Breast epithelium (tissue), 3 donors: ENCODE data around the gene ARHGEF7.

Source experiments
- POLR2AphosphoS5 ChIP-seq, 3 donors: sonication (generic); formaldehyde crosslinking; IDR thresholded peaks; one replicate each; pipeline ENCODE4 v1.6.1; 2017; ENCODE audit warnings: antibody characterized with exemption in 3 of 3
- TF ChIP-seq, protein P1 (sequence below), 3 donors: fragments of 450-650 bp; IDR thresholded peaks; one replicate each; pipeline ENCODE4 v1.5.1; 2016 to 2017; ENCODE audit warnings: antibody characterized with exemption in 3 of 3, mild to moderate bottlenecking in 3 of 3, moderate library complexity in 3 of 3

DNA sequence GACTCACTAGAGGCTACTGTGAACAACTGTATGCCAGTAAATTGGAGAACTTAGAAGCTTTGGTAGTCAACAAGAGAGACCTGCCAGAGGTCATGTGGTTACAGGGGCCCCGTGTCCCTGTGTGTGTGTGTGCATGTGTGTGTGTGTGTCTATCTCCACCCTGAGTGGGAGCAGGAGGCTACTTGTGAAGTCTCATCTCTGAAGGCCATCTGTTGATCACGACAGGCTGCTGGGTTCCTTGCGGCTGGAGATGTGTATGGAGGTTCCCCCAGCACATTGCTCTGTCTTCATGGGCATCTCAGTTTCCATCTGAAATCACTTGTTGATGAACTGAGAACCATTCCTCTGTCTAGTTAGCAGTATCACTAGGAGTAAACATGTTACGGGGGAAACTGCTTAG is 147.2 kb downstream of the ARHGEF7 start:
- TF ChIP-seq, protein P1, sequence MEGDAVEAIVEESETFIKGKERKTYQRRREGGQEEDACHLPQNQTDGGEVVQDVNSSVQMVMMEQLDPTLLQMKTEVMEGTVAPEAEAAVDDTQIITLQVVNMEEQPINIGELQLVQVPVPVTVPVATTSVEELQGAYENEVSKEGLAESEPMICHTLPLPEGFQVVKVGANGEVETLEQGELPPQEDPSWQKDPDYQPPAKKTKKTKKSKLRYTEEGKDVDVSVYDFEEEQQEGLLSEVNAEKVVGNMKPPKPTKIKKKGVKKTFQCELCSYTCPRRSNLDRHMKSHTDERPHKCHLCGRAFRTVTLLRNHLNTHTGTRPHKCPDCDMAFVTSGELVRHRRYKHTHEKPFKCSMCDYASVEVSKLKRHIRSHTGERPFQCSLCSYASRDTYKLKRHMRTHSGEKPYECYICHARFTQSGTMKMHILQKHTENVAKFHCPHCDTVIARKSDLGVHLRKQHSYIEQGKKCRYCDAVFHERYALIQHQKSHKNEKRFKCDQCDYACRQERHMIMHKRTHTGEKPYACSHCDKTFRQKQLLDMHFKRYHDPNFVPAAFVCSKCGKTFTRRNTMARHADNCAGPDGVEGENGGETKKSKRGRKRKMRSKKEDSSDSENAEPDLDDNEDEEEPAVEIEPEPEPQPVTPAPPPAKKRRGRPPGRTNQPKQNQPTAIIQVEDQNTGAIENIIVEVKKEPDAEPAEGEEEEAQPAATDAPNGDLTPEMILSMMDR (IDR thresholded peaks at IDR 0.05) = no peak
- TF ChIP-seq POLR2AphosphoS5 (IDR thresholded peaks at IDR 0.05) = no peak
